GM20431 (cell line): ENCODE results near the gene LRCH1.
"Not testable (repeated sequence)": the region's sequence is repeated elsewhere in the genome, so short reads cannot be mapped to it uniquely, and the experiment has no call there.

Experiments used
- in situ Hi-C: fragments of 300-500 bp; cut with MseI, MboI; formaldehyde crosslinking; loops from one replicate; pipeline ENCODE4 v1.15.0; 2020; ENCODE audit warnings: low sequenced_read_pairs; ENCODE audit not compliant: unreplicated experiment

The LRCH1 gene

GRCh38 chr13:46552889-46553520, at the start of gene LRCH1:
Gene LRCH1 (plus strand): TSS chr13:46553170. CDS start chr13:46553397, 227 bp downstream.
- in situ Hi-C loops: no loop called here

GRCh38 chr13:46504036-46504435, 48.9 kb upstream of the LRCH1 start:
- in situ Hi-C loops: no loop called here

GRCh38 chr13:46507981-46508380, 45.0 kb upstream of the LRCH1 start:
- in situ Hi-C loops: no loop called here

GRCh38 chr13:46509981-46510380, 43.0 kb upstream of the LRCH1 start:
- in situ Hi-C loops: no loop called here

- in situ Hi-C loops: no loop called here
These were observed 37.2 kb upstream of the LRCH1 start for GRCh38 chr13:46515803-46516202.

GRCh38 chr13:46516599-46517338, 36.2 kb upstream of the LRCH1 start:
- in situ Hi-C loops: no loop called here

- in situ Hi-C loops: not testable (repeated sequence)
These were observed 35.2 kb upstream of the LRCH1 start for GRCh38 chr13:46517748-46518147.

GRCh38 chr13:46519182-46519581, 33.8 kb upstream of the LRCH1 start:
- in situ Hi-C loops: no loop called here

GRCh38 chr13:46520166-46520565, 32.8 kb upstream of the LRCH1 start:
- in situ Hi-C loops: no loop called here

GRCh38 chr13:46521486-46521885, 31.5 kb upstream of the LRCH1 start:
- in situ Hi-C loops: no loop called here

GRCh38 chr13:46521921-46522747, 30.8 kb upstream of the LRCH1 start:
- in situ Hi-C loops: no loop called here

GRCh38 chr13:46522748-46523030, 30.3 kb upstream of the LRCH1 start:
- in situ Hi-C loops: no loop called here

GRCh38 chr13:46523972-46524752, 28.8 kb upstream of the LRCH1 start:
- in situ Hi-C loops: no loop called here

GRCh38 chr13:46526100-46526735, 26.8 kb upstream of the LRCH1 start:
- in situ Hi-C loops: loop anchor here (25.0 kb wide), 1 partner anchor 186 kb away; no protein-coding TSS in a partner anchor

- in situ Hi-C loops: loop anchor here (25.0 kb wide), 1 partner anchor 186 kb away; no protein-coding TSS in a partner anchor
These were observed 26.2 kb upstream of the LRCH1 start for GRCh38 chr13:46526740-46527139.

GRCh38 chr13:46527237-46527636, 25.7 kb upstream of the LRCH1 start:
- in situ Hi-C loops: loop anchor here (25.0 kb wide), 1 partner anchor 185 kb away; no protein-coding TSS in a partner anchor

GRCh38 chr13:46529216-46529919, 23.6 kb upstream of the LRCH1 start:
- in situ Hi-C loops: loop anchor here (25.0 kb wide), 1 partner anchor 183 kb away; no protein-coding TSS in a partner anchor

- in situ Hi-C loops: loop anchor here (25.0 kb wide), 1 partner anchor 182 kb away; no protein-coding TSS in a partner anchor
These were observed 22.7 kb upstream of the LRCH1 start for GRCh38 chr13:46530084-46530935.
